Ishikawa (cell line): ENCODE data around the gene INSIG1.

Source experiments
- CEBPB ChIP-seq: IDR thresholded peaks from 2 replicates; pipeline ENCODE4 v1.6.1; 2012
- CREB1 ChIP-seq: IDR thresholded peaks from 2 replicates; pipeline ENCODE4 v1.6.1; 2012; ENCODE audit warnings: low read depth
- EGR1 ChIP-seq: IDR thresholded peaks from 2 replicates; pipeline ENCODE4 v1.6.1; 2012
- EP300 ChIP-seq: IDR thresholded peaks from 2 replicates; pipeline ENCODE4 v1.6.1; 2012; ENCODE audit warnings: borderline replicate concordance
- FOXM1 ChIP-seq: IDR thresholded peaks from 2 replicates; pipeline ENCODE4 v1.6.1; 2012; ENCODE audit warnings: low read depth, borderline replicate concordance
- MAX ChIP-seq: IDR thresholded peaks from 2 replicates; pipeline ENCODE4 v1.6.1; 2012
- NFIC ChIP-seq: IDR thresholded peaks from 2 replicates; pipeline ENCODE4 v1.6.1; 2012
- RAD21 ChIP-seq: IDR thresholded peaks from 2 replicates; pipeline ENCODE4 v1.6.1; 2012; ENCODE audit warnings: low read depth
- REST ChIP-seq: IDR thresholded peaks from 2 replicates; pipeline ENCODE4 v1.6.1; 2012; ENCODE audit warnings: low read depth, mild to moderate bottlenecking
- TAF1 ChIP-seq: IDR thresholded peaks from 2 replicates; pipeline ENCODE4 v1.6.1; 2012; ENCODE audit warnings: low read depth, mild to moderate bottlenecking
- TCF12 ChIP-seq: IDR thresholded peaks from 2 replicates; pipeline ENCODE4 v1.6.1; 2012; ENCODE audit warnings: low read depth
- TEAD4 ChIP-seq: IDR thresholded peaks from 2 replicates; pipeline ENCODE4 v1.6.1; 2012
- USF1 ChIP-seq: IDR thresholded peaks from 2 replicates; pipeline ENCODE4 v1.6.1; 2012
- YY1 ChIP-seq: IDR thresholded peaks from 2 replicates; pipeline ENCODE4 v1.6.1; 2012; ENCODE audit warnings: low read depth
- ZBTB7A ChIP-seq: IDR thresholded peaks from 2 replicates; pipeline ENCODE4 v1.6.1; 2012; ENCODE audit warnings: low read depth

Gene INSIG1

GRCh38 chr7:155352753-155353115, 55.1 kb downstream of the INSIG1 start:
- TF ChIP-seq RAD21 (no peak), CEBPB (no peak), EGR1 (no peak), FOXM1 (no peak)

GRCh38 chr7:155353256-155353897, 55.7 kb downstream of the INSIG1 start:
- TF ChIP-seq FOXM1: no peak
- TF ChIP-seq NFIC: no peak
- no peak for TF ChIP-seq EGR1

GRCh38 chr7:155354371-155355048, 56.8 kb downstream of the INSIG1 start:
- TF ChIP-seq RAD21: no peak
- TF ChIP-seq EGR1: no peak
- no peak for TF ChIP-seq REST
- no peak for TF ChIP-seq TEAD4
- no peak for TF ChIP-seq CREB1
- no peak for TF ChIP-seq CEBPB
- TF ChIP-seq FOXM1: no peak
- no peak for TF ChIP-seq MAX
- no peak for TF ChIP-seq ZBTB7A
- no peak for TF ChIP-seq TCF12
- no peak for TF ChIP-seq YY1
- no peak for TF ChIP-seq USF1
- no peak for TF ChIP-seq TAF1
- no peak for TF ChIP-seq EP300
- no peak for TF ChIP-seq NFIC

- no peak for TF ChIP-seq FOXM1
- TF ChIP-seq EP300: no peak
These were observed 57.5 kb downstream of the INSIG1 start for GRCh38 chr7:155355176-155355575.

- TF ChIP-seq EGR1 (no peak), YY1 (no peak), MAX (no peak), ZBTB7A (no peak), CEBPB (no peak), RAD21 (no peak), CREB1 (no peak), FOXM1 (no peak), EP300 (no peak), TCF12 (no peak), USF1 (no peak), TAF1 (no peak), REST (no peak), TEAD4 (no peak), NFIC (no peak)
These were observed 58.1 kb downstream of the INSIG1 start for GRCh38 chr7:155355745-155356144.

- TF ChIP-seq RAD21: peak; percentile 39
- TF ChIP-seq EP300: no peak
These were observed 58.8 kb downstream of the INSIG1 start for GRCh38 chr7:155356323-155357105.
